IMR-90 (cell line): ENCODE results near the gene LRRC37A3. TPM values are rescaled to one million over a fixed set of nuclear protein-coding genes. Genes with fewer than 3 reads are reported as not detected.
A peak's percentile ranks its signal among the peaks of the same experiment; 100 is the strongest.
"Not testable (repeated sequence)": the region's sequence is repeated elsewhere in the genome, so short reads cannot be mapped to it uniquely, and the experiment has no call there.

Experiments
- ATAC-seq: fragments of 200-7000 bp; cut with Tn5 transposase; 2 replicates; pipeline ENCODE4 v1.9.1; 2020; ENCODE audit warnings: low read depth, mild to moderate bottlenecking, moderate library complexity
- BruUV-seq: library from RNA; stranded (reverse); fragments of 400-500 nt; replicated peaks from 2 replicates; lab custom pipeline; 2021; lab: Mats Ljungman, UMichigan
- CTCF ChIA-PET: fragments of 300-600 bp; formaldehyde crosslinking; extraction: SDS; loops from one replicate; lab custom pipeline; 2021; ENCODE audit warnings: antibody characterized with exemption; lab: Yijun Ruan, JAX
- POLR2A ChIA-PET: fragments of 300-600 bp; sonication (Branson Sonifier 250); formaldehyde crosslinking; loops from one replicate; lab custom pipeline; 2022; ENCODE audit warnings: antibody characterized with exemption; ENCODE audit not compliant: unreplicated experiment; lab: Charles Lee
- DNase-seq: peaks from one replicate; pipeline ENCODE4 v3.0.0; 2013
- H2AFZ ChIP-seq: replicated peaks from 2 replicates; pipeline ENCODE3; 2013; ENCODE audit warnings: low read length, mild to moderate bottlenecking; ENCODE audit not compliant: poor library complexity
- H2AK5ac ChIP-seq: 2 replicates; pipeline ENCODE4 v1.6.1; 2013; ENCODE audit warnings: low read depth, low read length, inconsistent platforms
- H2AK9ac ChIP-seq: replicated peaks from 2 replicates; pipeline ENCODE3; 2013; ENCODE audit warnings: mild to moderate bottlenecking, low read depth, low read length, moderate library complexity; ENCODE audit not compliant: poor library complexity
- H2BK120ac ChIP-seq: 2 replicates; pipeline ENCODE4 v1.6.1; 2013; ENCODE audit warnings: low read depth, low read length, inconsistent platforms
- H2BK15ac ChIP-seq: 3 replicates; pipeline ENCODE4 v1.6.1; 2013; ENCODE audit warnings: low read depth, low read length, inconsistent platforms
- H2BK20ac ChIP-seq: 2 replicates; pipeline ENCODE4 v1.6.1; 2013; ENCODE audit warnings: low read depth, mild to moderate bottlenecking, inconsistent platforms, low read length, moderate library complexity
- H2BK5ac ChIP-seq: 2 replicates; pipeline ENCODE4 v1.6.1; 2013; ENCODE audit warnings: mild to moderate bottlenecking, low read depth, low read length, inconsistent platforms; ENCODE audit not compliant: poor library complexity, severe bottlenecking
- H3K14ac ChIP-seq: replicated peaks from 2 replicates; pipeline ENCODE4 v1.6.1; 2013; ENCODE audit warnings: low read depth, low read length, inconsistent platforms
- H3K18ac ChIP-seq: 2 replicates; pipeline ENCODE4 v1.6.1; 2013; ENCODE audit warnings: low read depth, low read length, control low read depth
- H3K23ac ChIP-seq: 2 replicates; pipeline ENCODE4 v1.6.1; 2013; ENCODE audit warnings: low read depth, low read length, inconsistent platforms
- H3K27ac ChIP-seq: 2 replicates; pipeline ENCODE4 v1.5.1; 2013; ENCODE audit warnings: mild to moderate bottlenecking, control low read depth, low read length; ENCODE audit not compliant: insufficient read depth
- H3K27me3 ChIP-seq: 2 replicates; pipeline ENCODE4 v1.6.1; 2013; ENCODE audit warnings: low read length; ENCODE audit not compliant: control insufficient read depth, insufficient read depth
- H3K36me3 ChIP-seq: 2 replicates; pipeline ENCODE4 v1.6.1; 2013; ENCODE audit warnings: low read length, mixed read lengths; ENCODE audit not compliant: control insufficient read depth, insufficient read depth
- H3K4ac ChIP-seq: 2 replicates; pipeline ENCODE4 v1.6.1; 2013; ENCODE audit warnings: low read depth, low read length, inconsistent platforms
- H3K4me1 ChIP-seq: 2 replicates; pipeline ENCODE4 v1.6.1; 2013; ENCODE audit warnings: low read length, mixed read lengths; ENCODE audit not compliant: control insufficient read depth, insufficient read depth
- H3K4me2 ChIP-seq: 2 replicates; pipeline ENCODE4 v1.6.1; 2013; ENCODE audit warnings: low read depth, mild to moderate bottlenecking, control low read depth, low read length, moderate library complexity
- H3K4me3 ChIP-seq: 2 replicates; pipeline ENCODE4 v1.5.1; 2013; ENCODE audit warnings: low read depth, mild to moderate bottlenecking, control low read depth, low read length, moderate library complexity; ENCODE audit not compliant: insufficient read depth
- H3K56ac ChIP-seq: 2 replicates; pipeline ENCODE4 v1.6.1; 2013; ENCODE audit warnings: low read length, inconsistent platforms; ENCODE audit not compliant: insufficient read depth; ENCODE audit errors: extremely low read depth
- H3K79me1 ChIP-seq, 2 experiments: 2 replicates each; pipeline ENCODE4 v1.6.1; 2013; ENCODE audit warnings: low read length in 2 of 2, inconsistent platforms in 1 of 2, low read depth in 1 of 2
- H3K9ac ChIP-seq: 2 replicates; pipeline ENCODE4 v1.6.1; 2013; ENCODE audit warnings: low read depth, low read length, control low read depth
- H3K9me1 ChIP-seq: 2 replicates; pipeline ENCODE4 v1.6.1; 2013; ENCODE audit warnings: low read length, inconsistent platforms; ENCODE audit not compliant: insufficient read depth
- H3K9me3 ChIP-seq: 2 replicates; pipeline ENCODE4 v1.6.1; 2013; ENCODE audit warnings: low read length; ENCODE audit not compliant: control insufficient read depth, insufficient read depth
- H4K20me1 ChIP-seq: 2 replicates; pipeline ENCODE4 v1.6.1; 2013; ENCODE audit warnings: low read length, inconsistent platforms; ENCODE audit not compliant: insufficient read depth
- H4K5ac ChIP-seq: 2 replicates; pipeline ENCODE4 v1.6.1; 2013; ENCODE audit warnings: mild to moderate bottlenecking, low read depth, low read length, control low read depth
- H4K8ac ChIP-seq, 2 experiments: 2 replicates each; pipeline ENCODE4 v1.6.1; 2013; ENCODE audit warnings: low read depth in 2 of 2, low read length in 2 of 2, control low read depth in 1 of 2, inconsistent platforms in 1 of 2
- H4K91ac ChIP-seq: 2 replicates; pipeline ENCODE4 v1.6.1; 2013; ENCODE audit warnings: low read depth, low read length, inconsistent platforms; ENCODE audit not compliant: insufficient read depth
- NFE2L2 ChIP-seq: fragments of 150-350 bp; IDR thresholded peaks from 2 replicates; pipeline ENCODE4 v1.6.1; 2016; ENCODE audit warnings: low read depth, mild to moderate bottlenecking, low read length
- WGBS, 2 experiments: methylation state at CpG; one replicate each; pipeline versions ENCODE4 v1.1.5 to v1.1.7; 2013; ENCODE audit warnings: missing lambda C conversion rate in 2 of 2; ENCODE audit not compliant: insufficient read length in 1 of 2; ENCODE audit errors: extremely low coverage in 2 of 2; 5-methylcytosine and 5-hydroxymethylcytosine counted together
- dilution Hi-C: fragments of 300-500 bp; cut with HindIII; formaldehyde crosslinking; loops from one replicate; pipeline ENCODE4 v1.14.3; 2018; ENCODE audit warnings: low sequenced_read_pairs; ENCODE audit not compliant: unreplicated experiment
- in situ Hi-C: fragments of 300-500 bp; cut with MboI; formaldehyde crosslinking; loops from 3 replicates; pipeline ENCODE4 v1.14.3; 2019; ENCODE audit warnings: low sequenced_read_pairs, inconsistent platforms, mixed read lengths
- intact Hi-C: fragments of 100-400 bp; cut with micrococcal nuclease; formaldehyde crosslinking; loops from 2 replicates; pipeline ENCODE4 v1.10.0; 2022
- microRNA-seq, 2 experiments: library from miRNA; stranded (forward) in 1 of 2; unstranded in 1 of 2; fragments of 10-50 nt in 1 of 2; fragments of <30 nt in 1 of 2; gene quantifications in 1 of 2; microRNA quantifications in 1 of 2; one replicate each; pipeline versions ENCODE3 to v1.1.0; 2013 to 2020; ENCODE audit not compliant: insufficient read depth in 1 of 2, insufficient read length in 1 of 2, unreplicated experiment in 1 of 2
- polyA plus RNA-seq, 3 experiments: library from polyadenylated mRNA; depleted of rRNA; stranded (reverse); fragments of >200 nt; gene quantifications; 2 replicates each; pipeline ENCODE4 v1.2.3, GENCODE V29; 2012; ENCODE audit warnings: low replicate concordance in 1 of 3
- small RNA-seq, 5 experiments: library from RNA; depleted of rRNA; stranded (forward); fragments of <200 nt; gene quantifications; one replicate each; pipeline ENCODE3, GENCODE V24; 2012
- total RNA-seq: library from RNA; depleted of rRNA; stranded (reverse); fragments of >200 nt; gene quantifications from 2 replicates; pipeline ENCODE4 v1.2.3, GENCODE V29; 2012; rRNA removed

The LRRC37A3 gene
- total and polyA plus RNA-seq, 2 of the 4 experiments (the other 2 are of a cell fraction), result 3.1 to 4.5 TPM

DNA sequence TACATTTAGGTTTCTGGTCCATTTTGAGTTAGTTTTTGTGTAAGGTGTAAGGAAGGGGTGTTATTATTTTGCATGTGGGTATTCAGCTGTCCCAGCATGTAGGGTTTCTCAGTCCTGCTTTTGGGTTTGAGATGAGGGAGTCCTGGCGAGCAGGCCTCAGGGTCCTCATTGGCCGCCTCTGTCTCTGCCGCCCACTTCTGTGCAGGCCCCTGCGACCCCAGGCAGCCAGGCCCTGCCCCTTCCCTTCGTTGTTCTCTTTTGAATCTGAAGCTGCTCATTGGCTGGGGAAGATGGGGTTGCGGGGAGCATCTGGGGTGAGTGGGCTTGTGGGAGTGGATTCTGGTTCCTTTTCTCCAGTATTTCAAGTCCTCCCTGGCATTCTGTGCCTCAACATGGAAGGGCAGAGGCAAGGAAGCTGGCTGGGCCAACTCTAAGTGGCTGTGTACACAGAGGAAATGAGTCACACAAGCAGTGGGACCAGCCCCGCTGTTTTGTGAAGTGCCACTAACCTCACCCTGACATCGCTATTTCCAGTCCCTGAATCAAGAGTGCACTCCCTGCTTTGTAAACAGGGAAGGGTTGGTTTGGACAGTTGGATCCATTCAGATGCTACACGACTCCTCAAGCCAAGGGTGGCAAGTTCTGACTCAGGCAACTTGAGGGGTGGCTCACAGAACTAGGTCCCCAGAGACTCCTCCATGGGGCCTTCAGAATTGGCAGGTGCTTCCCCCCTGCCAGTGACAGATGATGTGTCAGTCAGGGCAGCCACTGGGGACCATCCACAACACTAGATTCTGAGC is 110.9 kb downstream of the LRRC37A3 start:
- H2BK5ac ChIP-seq, result peak overlapping the region; percentile 54
- in situ Hi-C loops, H3K14ac ChIP-seq, H3K79me1 ChIP-seq, intact Hi-C loops, H4K5ac ChIP-seq, H3K9ac ChIP-seq, H2BK15ac ChIP-seq, H3K4me3 ChIP-seq, H3K56ac ChIP-seq, H2AFZ ChIP-seq, H4K20me1 ChIP-seq, H3K27me3 ChIP-seq, CTCF ChIA-PET, H3K9me3 ChIP-seq, dilution Hi-C loops, H3K4me2 ChIP-seq, H3K4me1 ChIP-seq, H3K23ac ChIP-seq, H2AK5ac ChIP-seq, H3K18ac ChIP-seq, POLR2A ChIA-PET, H4K91ac ChIP-seq, H3K36me3 ChIP-seq, H2BK20ac ChIP-seq, H2AK9ac ChIP-seq, BruUV-seq, H3K9me1 ChIP-seq: not testable (repeated sequence)
- TF ChIP-seq NFE2L2, result 0 out of 2 replicates have a peak, but pooled peaks have one; percentile 22
- peak; percentile 60 for DNase-seq
- WGBS, 2 experiments, result no CpG with 5 or more reads among the region's 9 CpGs
- peak overlapping the region in 1 of 2 experiments; percentile 28; a peak in 1 of 4 replicates for H4K8ac ChIP-seq
- peak; percentile 94 for ATAC-seq
- H3K27ac ChIP-seq, result peak overlapping the region; percentile 42; the same call in 1 of the 2 replicates
- H2BK120ac ChIP-seq, result peak overlapping the region; percentile 57
- peak overlapping the region; percentile 35; the same call in 1 of the 2 replicates for H3K4ac ChIP-seq

Small RNA genes within 50 kb of the gene (microRNA-seq; reads per million reads assigned to microRNA genes)
- gene AC037487.3 (ENCODE audit: insufficient read depth, insufficient read length) (not detected), gene AC103810.6 (ENCODE audit: insufficient read depth, insufficient read length) (not detected), gene AC103810.7 (ENCODE audit: insufficient read depth, insufficient read length) (not detected), gene RDM1P4 (ENCODE audit: insufficient read depth, insufficient read length) (not detected), gene RN7SL404P (ENCODE audit: insufficient read depth, insufficient read length) (not detected), gene RNU7-115P (ENCODE audit: insufficient read depth, insufficient read length) (not detected)

Small RNA genes within 50 kb of the gene (small RNA-seq; reads per million reads assigned to genes)
- gene AC037487.3, result 0 reads per million in 5 experiments
- 0 reads per million in 5 experiments for gene AC103810.6
- gene AC103810.7, result 0 reads per million in 5 experiments
- 0 reads per million in 5 experiments for gene RDM1P4
- 0 reads per million in 5 experiments for gene RN7SL404P
- gene RNU7-115P, result 0 reads per million in 5 experiments

Other genes starting within 250 kb of the LRRC37A3 start
- gene GNA13, start 137.3 kb upstream of the LRRC37A3 start, total RNA-seq, result 37.6 and 57.2 TPM in 2 replicates
- 11.3 and 13.8 TPM in 2 replicates for gene GNA13, start 137.3 kb upstream of the LRRC37A3 start, polyA plus RNA-seq (2012; rRNA removed)
- gene RGS9, start 217.9 kb upstream of the LRRC37A3 start, total RNA-seq, result 0.90 and 1.4 TPM in 2 replicates
- gene RGS9, start 217.9 kb upstream of the LRRC37A3 start, polyA plus RNA-seq (2012; rRNA removed), result 0.77 and 1.1 TPM in 2 replicates